K562 (cell line): ENCODE measurements around the gene EHBP1. TPM values are rescaled to one million over a fixed set of nuclear protein-coding genes. Genes with fewer than 3 reads are reported as not detected.

Source experiments
- BRF2 ChIP-seq: IDR thresholded peaks from 3 replicates; pipeline ENCODE4 v1.6.1; 2011; ENCODE audit warnings: borderline replicate concordance, mild to moderate bottlenecking; ENCODE audit not compliant: insufficient read length, insufficient read depth
- CBX5 ChIP-seq: IDR thresholded peaks from 2 replicates; pipeline ENCODE4 v1.6.1; 2014; ENCODE audit warnings: low read depth, borderline replicate concordance
- CREBBP ChIP-seq: IDR thresholded peaks from one replicate; pipeline ENCODE4 v1.6.1; 2012; ENCODE audit warnings: low read depth, mild to moderate bottlenecking, control low read depth, inconsistent platforms, low read length
- DACH1 ChIP-seq: fragments of 450-650 bp; IDR thresholded peaks from 2 replicates; pipeline ENCODE4 v1.6.1; 2018; ENCODE audit not compliant: partially characterized antibody
- E2F5 ChIP-seq: sonication (generic); formaldehyde crosslinking; IDR thresholded peaks from 2 replicates; pipeline ENCODE4 v1.8.0; 2022; ENCODE audit warnings: mild to moderate bottlenecking, missing genetic modification reagents
- ERF ChIP-seq: fragments of 450-650 bp; formaldehyde crosslinking; IDR thresholded peaks from 2 replicates; pipeline ENCODE4 v1.4.0; 2020; ENCODE audit warnings: mild to moderate bottlenecking, mixed read lengths
- FOXK2 ChIP-seq, 2 experiments: fragments of 450-650 bp; IDR thresholded peaks in 1 of 2; conservative IDR thresholded peaks in 1 of 2; 2 replicates each; pipeline ENCODE4 v1.6.1; 2016; ENCODE audit warnings: low read depth in 2 of 2, mild to moderate bottlenecking in 1 of 2
- HMG20A ChIP-seq: fragments of 450-650 bp; formaldehyde crosslinking; conservative IDR thresholded peaks from 2 replicates; pipeline ENCODE4 v1.4.0; 2020; ENCODE audit warnings: mild to moderate bottlenecking, mixed read lengths
- KLF6 ChIP-seq: fragments of 250-450 bp; sonication (Bioruptor Pico); IDR thresholded peaks from 2 replicates; pipeline ENCODE4 v1.4.0; 2020; ENCODE audit warnings: mild to moderate bottlenecking, moderate library complexity, borderline replicate concordance
- L3MBTL2 ChIP-seq: fragments of 450-650 bp; IDR thresholded peaks from 2 replicates; pipeline ENCODE4 v1.6.1; 2016; ENCODE audit warnings: mild to moderate bottlenecking, moderate library complexity
- MEF2D ChIP-seq: conservative IDR thresholded peaks from 2 replicates; pipeline ENCODE4 v1.6.1; 2016; ENCODE audit warnings: low read depth, missing genetic modification characterization, missing compliant biosample characterization
- MTA2 ChIP-seq: fragments of 450-650 bp; IDR thresholded peaks from 2 replicates; pipeline ENCODE4 v1.6.1; 2016; ENCODE audit warnings: low read depth
- MYBL2 ChIP-seq, 2 experiments: fragments of 450-650 bp in 1 of 2; sonication (generic) in 1 of 2; formaldehyde crosslinking in 1 of 2; IDR thresholded peaks; 2 replicates each; pipeline versions ENCODE4 v1.6.1 to v1.8.1; 2017 to 2022; ENCODE audit warnings: borderline replicate concordance in 1 of 2, inconsistent platforms in 1 of 2, low read depth in 1 of 2, mild to moderate bottlenecking in 1 of 2, missing genetic modification reagents in 1 of 2, moderate library complexity in 1 of 2
- NEUROD1 ChIP-seq: fragments of 150-350 bp; IDR thresholded peaks from 2 replicates; pipeline ENCODE4 v1.6.1; 2014; ENCODE audit warnings: borderline replicate concordance, low read length, low read depth; ENCODE audit not compliant: partially characterized antibody
- PHF8 ChIP-seq: fragments of 200-600 bp; sonication (generic); IDR thresholded peaks from 2 replicates; pipeline ENCODE4 v1.6.1; 2012; ENCODE audit warnings: mixed run types, mild to moderate bottlenecking, inconsistent platforms, low read length, moderate library complexity, borderline replicate concordance
- PHTF2 ChIP-seq: fragments of 250-450 bp; sonication (Bioruptor Pico); IDR thresholded peaks from 2 replicates; pipeline ENCODE4 v1.5.0; 2021; ENCODE audit warnings: mild to moderate bottlenecking
- PYGO2 ChIP-seq: fragments of 450-650 bp; IDR thresholded peaks from 2 replicates; pipeline ENCODE4 v1.6.1; 2016; ENCODE audit warnings: mild to moderate bottlenecking, missing genetic modification characterization, moderate library complexity, missing compliant biosample characterization
- RAD51 ChIP-seq: fragments of 450-650 bp; IDR thresholded peaks from 2 replicates; pipeline ENCODE4 v1.7.1; 2016; ENCODE audit warnings: low read depth, mild to moderate bottlenecking, borderline replicate concordance
- RBM14 ChIP-seq: fragments of 200-400 bp; formaldehyde crosslinking; IDR thresholded peaks from 2 replicates; pipeline ENCODE4 v1.6.1; 2018; ENCODE audit warnings: low read depth, mild to moderate bottlenecking, low read length, moderate library complexity, borderline replicate concordance; ENCODE audit not compliant: insufficient read depth
- TRIM24 ChIP-seq, 2 experiments: fragments of 450-650 bp; IDR thresholded peaks; 2 replicates each; pipeline ENCODE4 v1.6.1; 2016
- U2AF2 ChIP-seq: fragments of 200-400 bp; formaldehyde crosslinking; optimal IDR thresholded peaks from 2 replicates; pipeline ENCODE3; 2017; ENCODE audit warnings: low read depth, mild to moderate bottlenecking, low read length
- ZNF263 ChIP-seq: sonication (generic); formaldehyde crosslinking; IDR thresholded peaks from 2 replicates; pipeline ENCODE4 v1.8.0; 2022; ENCODE audit warnings: mild to moderate bottlenecking, missing genetic modification reagents, borderline replicate concordance
- ZNF282 ChIP-seq: sonication (generic); formaldehyde crosslinking; IDR thresholded peaks from 2 replicates; pipeline ENCODE4 v1.8.1; 2023; ENCODE audit warnings: missing genetic modification reagents
- ZNF77 ChIP-seq: fragments of 250-450 bp; sonication (Bioruptor Pico); IDR thresholded peaks from 2 replicates; pipeline ENCODE4 v1.5.0; 2020
- ZZZ3 ChIP-seq: fragments of 450-650 bp; IDR thresholded peaks from 2 replicates; pipeline ENCODE4 v1.6.1; 2016; ENCODE audit warnings: antibody characterized with exemption, mild to moderate bottlenecking, moderate library complexity
- polyA plus RNA-seq, 8 experiments: library from polyadenylated mRNA; depleted of rRNA in 4 of 8; stranded (reverse) in 5 of 8; unstranded in 3 of 8; fragments of >200 nt; fragmentation: Nextera tagmentation in 2 of 8; fragmentation: Illumina TruSeq in 1 of 8; extraction: Ambion mirVana in 2 of 8; extraction: Trizol in 1 of 8; gene quantifications; 2 replicates each; pipeline versions ENCODE4 v1.2.1 to v1.2.3, GENCODE V29; 2011 to 2014; ENCODE audit warnings: inconsistent platforms in 1 of 8, missing spikeins in 1 of 8
- total RNA-seq, 7 experiments: library from RNA; depleted of rRNA in 6 of 7; stranded (reverse); fragments of >200 nt in 6 of 7; fragmentation: Illumina TruSeq in 2 of 7; extraction: Trizol in 2 of 7; gene quantifications; 2 replicates each; pipeline versions ENCODE4 v1.2.1 to v1.2.3, GENCODE V29; 2011 to 2021; ENCODE audit warnings: low replicate concordance in 1 of 7
- TF ChIP-seq, protein P1 (sequence below): fragments of 250-450 bp; sonication (Bioruptor Pico); IDR thresholded peaks from 2 replicates; pipeline ENCODE4 v1.5.0; 2021

The EHBP1 gene
- total and polyA plus RNA-seq, 9 of the 15 experiments (the other 6 are each of a cell fraction or from before 2014, with no cell fraction given): 8.9 to 26.6 (median 19.3) TPM

- no peak for TF ChIP-seq CREBBP
- TF ChIP-seq RAD51: no peak
- no peak for TF ChIP-seq HMG20A (CRISPR knock-in tag)
- TF ChIP-seq ZNF263 (CRISPR knock-in tag): no peak
- peak; percentile 35 for TF ChIP-seq DACH1
- TF ChIP-seq ZNF282 (CRISPR knock-in tag): no peak
- TF ChIP-seq ZZZ3: no peak
- TF ChIP-seq BRF2: no peak
- TF ChIP-seq ERF (CRISPR knock-in tag): no peak
- no peak for TF ChIP-seq PHTF2 (CRISPR knock-in tag)
- TF ChIP-seq TRIM24 (IDR thresholded peaks at IDR 0.05): peak in 1 of 2 experiments; percentile 47; a peak in 1 of 4 replicates
- TF ChIP-seq U2AF2: no peak
- no peak for TF ChIP-seq PHF8
- TF ChIP-seq MTA2: peak; percentile 61; the same call in 1 of the 2 replicates
- TF ChIP-seq ZNF77 (CRISPR knock-in tag): no peak
- TF ChIP-seq L3MBTL2: peak; percentile 38; the same call in 1 of the 2 replicates
- no peak for TF ChIP-seq MEF2D (tag)
- no peak for TF ChIP-seq PYGO2
- no peak for TF ChIP-seq CBX5
- TF ChIP-seq E2F5 (CRISPR knock-in tag): no peak
- TF ChIP-seq NEUROD1: no peak
- TF ChIP-seq, protein P1, sequence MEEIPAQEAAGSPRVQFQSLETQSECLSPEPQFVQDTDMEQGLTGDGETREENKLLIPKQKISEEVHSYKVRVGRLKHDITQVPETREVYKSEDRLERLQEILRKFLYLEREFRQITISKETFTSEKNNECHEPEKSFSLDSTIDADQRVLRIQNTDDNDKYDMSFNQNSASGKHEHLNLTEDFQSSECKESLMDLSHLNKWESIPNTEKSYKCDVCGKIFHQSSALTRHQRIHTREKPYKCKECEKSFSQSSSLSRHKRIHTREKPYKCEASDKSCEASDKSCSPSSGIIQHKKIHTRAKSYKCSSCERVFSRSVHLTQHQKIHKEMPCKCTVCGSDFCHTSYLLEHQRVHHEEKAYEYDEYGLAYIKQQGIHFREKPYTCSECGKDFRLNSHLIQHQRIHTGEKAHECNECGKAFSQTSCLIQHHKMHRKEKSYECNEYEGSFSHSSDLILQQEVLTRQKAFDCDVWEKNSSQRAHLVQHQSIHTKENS: no peak
- TF ChIP-seq MYBL2 (IDR thresholded peaks at IDR 0.05; ENCODE audit: low read depth): no peak
- no peak for TF ChIP-seq MYBL2 (CRISPR knock-in tag; IDR thresholded peaks at IDR 0.05; ENCODE audit: borderline replicate concordance)
- no peak for TF ChIP-seq RBM14
- no peak for TF ChIP-seq FOXK2 (conservative IDR thresholded peaks at IDR 0.05 in 1 of 2, IDR thresholded peaks at IDR 0.05 in 1 of 2; ENCODE audit: low read depth in 2 of 2)
- no peak for TF ChIP-seq KLF6 (CRISPR knock-in tag)
Measured at GRCh38 chr2:62966991-62967390, 261.5 kb downstream of the EHBP1 start (continued).
